Mesendoderm (in vitro differentiated cells): Measurements from ENCODE around the gene EBF3.

Experiments
- DNase-seq: peaks from one replicate; pipeline ENCODE4 v3.0.0; 2013
- H2AK5ac ChIP-seq: 2 replicates; pipeline ENCODE4 v1.6.1; 2013; ENCODE audit warnings: low read length, inconsistent platforms
- H2BK120ac ChIP-seq: 2 replicates; pipeline ENCODE4 v1.6.1; 2013; ENCODE audit warnings: low read depth, mild to moderate bottlenecking, low read length, moderate library complexity, mixed read lengths
- H2BK15ac ChIP-seq: replicated peaks from 2 replicates; pipeline ENCODE4 v1.6.1; 2013; ENCODE audit warnings: low read depth, mild to moderate bottlenecking, moderate library complexity
- H2BK5ac ChIP-seq: 2 replicates; pipeline ENCODE4 v1.6.1; 2013; ENCODE audit warnings: low read length, inconsistent platforms
- H3K18ac ChIP-seq: 2 replicates; pipeline ENCODE4 v1.6.1; 2013; ENCODE audit warnings: mild to moderate bottlenecking, low read length, mixed read lengths
- H3K23ac ChIP-seq: one replicate; pipeline ENCODE4 v1.6.1; 2013; ENCODE audit warnings: low read length
- H3K27ac ChIP-seq: 2 replicates; pipeline ENCODE4 v1.5.1; 2013; ENCODE audit warnings: low read depth, mild to moderate bottlenecking, inconsistent platforms, low read length, moderate library complexity
- H3K27me3 ChIP-seq: 2 replicates; pipeline ENCODE4 v1.6.1; 2013; ENCODE audit warnings: low read length, control low read depth, mild to moderate bottlenecking, inconsistent platforms; ENCODE audit not compliant: insufficient read depth, poor library complexity
- H3K36me3 ChIP-seq: 2 replicates; pipeline ENCODE4 v1.6.1; 2013; ENCODE audit warnings: low read length, inconsistent platforms; ENCODE audit not compliant: control insufficient read depth, insufficient read depth
- H3K4ac ChIP-seq: one replicate; pipeline ENCODE4 v1.6.1; 2013; ENCODE audit warnings: low read depth, mild to moderate bottlenecking, low read length, moderate library complexity
- H3K4me1 ChIP-seq: 2 replicates; pipeline ENCODE4 v1.6.1; 2013; ENCODE audit warnings: low read depth, low read length, inconsistent platforms; ENCODE audit not compliant: control insufficient read depth
- H3K4me2 ChIP-seq: 2 replicates; pipeline ENCODE4 v1.6.1; 2013; ENCODE audit warnings: low read length
- H3K4me3 ChIP-seq: 2 replicates; pipeline ENCODE4 v1.5.1; 2013; ENCODE audit warnings: mild to moderate bottlenecking, low read length
- H3K56ac ChIP-seq: one replicate; pipeline ENCODE4 v1.6.1; 2013; ENCODE audit warnings: low read length
- H3K79me1 ChIP-seq: 2 replicates; pipeline ENCODE4 v1.6.1; 2013; ENCODE audit warnings: low read length, inconsistent platforms
- H3K79me2 ChIP-seq: 2 replicates; pipeline ENCODE4 v1.6.1; 2013; ENCODE audit warnings: mild to moderate bottlenecking, low read length; ENCODE audit not compliant: control insufficient read depth, insufficient read depth
- H3K9ac ChIP-seq: 2 replicates; pipeline ENCODE4 v1.6.1; 2013; ENCODE audit warnings: low read length, inconsistent platforms
- H4K5ac ChIP-seq: one replicate; pipeline ENCODE4 v1.6.1; 2013; ENCODE audit warnings: low read length
- H4K8ac ChIP-seq: one replicate; pipeline ENCODE4 v1.6.1; 2013; ENCODE audit warnings: low read depth, mild to moderate bottlenecking, control low read depth, low read length, moderate library complexity
- WGBS: extraction: QIAGEN DNeasy Blood & Tissue Kit; methylation state at CpG from one replicate; pipeline ENCODE4 v1.1.7; 2013; ENCODE audit warnings: low lambda C conversion rate, missing lambda C conversion rate; ENCODE audit not compliant: insufficient coverage; ENCODE audit errors: extremely low coverage; 5-methylcytosine and 5-hydroxymethylcytosine counted together

EBF3 gene

DNA sequence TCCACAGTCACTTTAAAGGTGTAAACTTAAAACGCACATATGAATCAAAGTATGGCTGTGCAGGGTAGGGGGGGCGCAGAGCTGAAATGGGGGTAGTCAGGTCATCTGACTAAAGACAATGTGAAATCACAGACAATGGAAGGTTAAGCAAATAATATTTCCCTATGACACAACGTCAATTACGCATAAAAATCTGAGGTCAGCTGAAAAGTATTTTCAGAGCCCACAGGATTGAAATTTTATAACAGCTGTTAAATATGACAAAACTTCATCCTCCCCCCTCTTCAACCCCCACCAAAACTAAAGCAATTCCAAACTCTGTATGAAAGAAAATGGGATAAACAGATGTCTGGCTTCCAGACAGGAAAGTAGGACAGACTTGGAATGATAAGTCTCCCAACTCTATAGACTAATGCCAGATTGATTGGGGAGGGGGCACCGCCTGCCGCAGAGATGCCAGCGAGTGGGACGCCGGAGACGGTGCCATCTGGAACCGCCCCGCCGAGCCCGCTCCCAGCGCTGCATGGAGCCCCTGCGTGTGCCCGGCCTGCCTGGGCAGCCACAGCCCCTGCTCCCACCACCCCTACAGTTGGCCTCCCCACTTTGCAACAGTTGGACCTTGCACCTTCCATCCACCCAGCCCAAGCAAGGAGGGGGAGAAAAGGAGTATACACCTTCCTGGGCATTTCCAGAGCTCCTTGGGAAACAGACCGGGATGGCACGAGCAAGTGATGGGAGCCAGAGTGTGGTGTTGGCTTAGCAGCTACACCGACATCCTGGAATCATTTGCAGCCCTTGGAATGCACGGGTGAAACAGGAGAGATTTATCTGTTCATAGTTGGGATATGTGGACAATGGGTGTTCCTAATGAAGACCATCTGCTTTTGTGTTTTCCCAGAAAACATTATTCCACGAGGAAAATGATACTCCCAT, 10.7 kb downstream of the EBF3 start:
- no CpG with 5 or more reads among the region's 22 CpGs for WGBS
- peaks cover 8% of the 10 kb centered on the region for H3K4me1 ChIP-seq
- no peaks in the 10 kb centered on the region for H3K36me3 ChIP-seq
- H4K8ac ChIP-seq = no peak overlapping the region
- H3K9ac ChIP-seq = no peak overlapping the region
- no peak overlapping the region for H3K4me2 ChIP-seq
- no peak overlapping the region for H3K4ac ChIP-seq
- no peak overlapping the region for H3K56ac ChIP-seq
- H2BK120ac ChIP-seq = no peak overlapping the region
- H4K5ac ChIP-seq = no peak overlapping the region
- no peak overlapping the region for H2BK5ac ChIP-seq
- no peaks in the 10 kb centered on the region for H3K79me2 ChIP-seq
- H3K23ac ChIP-seq = no peak overlapping the region
- H2BK15ac ChIP-seq = no peak overlapping the region
- no peak for DNase-seq
- H3K18ac ChIP-seq = no peak overlapping the region
- no peak overlapping the region for H3K27ac ChIP-seq
- no peak overlapping the region for H2AK5ac ChIP-seq
- H3K4me3 ChIP-seq = no peak overlapping the region
- no peaks in the 10 kb centered on the region for H3K79me1 ChIP-seq
- H3K27me3 ChIP-seq = peaks cover 10% of the 10 kb centered on the region

DNA sequence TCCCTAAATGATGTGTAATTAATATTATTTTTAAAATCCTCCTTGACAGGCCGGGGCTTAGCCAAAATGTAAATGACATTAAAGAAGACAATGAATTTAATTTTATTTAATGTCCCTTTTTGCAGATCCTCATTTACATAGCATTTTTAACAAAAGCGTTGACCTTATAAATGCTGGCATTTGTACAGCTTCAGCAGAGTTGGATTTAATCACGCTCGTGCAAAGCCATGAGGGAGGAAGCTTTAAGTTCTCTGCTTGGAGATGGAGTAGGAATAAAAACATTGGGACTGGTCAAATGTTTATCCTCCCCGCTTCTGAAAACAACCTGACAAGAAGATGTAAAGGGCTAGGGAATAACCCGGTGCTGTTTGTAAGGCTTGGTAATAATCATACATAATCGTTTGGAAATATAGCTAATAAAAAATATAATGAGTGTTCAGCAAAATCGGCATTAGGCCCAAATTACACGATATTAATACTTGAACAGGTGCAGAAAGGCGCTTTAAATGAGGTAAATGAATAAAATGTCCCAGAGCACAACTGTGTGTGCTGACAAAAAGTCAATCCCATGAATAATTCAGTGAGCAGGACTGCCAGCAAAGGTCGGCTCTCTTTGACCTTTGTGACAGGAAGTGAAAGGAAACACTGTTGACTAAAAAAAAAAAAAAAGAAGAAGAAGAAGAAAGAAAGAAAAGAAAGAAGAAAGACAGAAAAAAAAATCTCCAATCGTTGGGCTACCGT, 11.5 kb downstream of the EBF3 start:
- H3K79me1 ChIP-seq = no peaks in the 10 kb centered on the region
- H3K4me2 ChIP-seq = no peak overlapping the region
- no CpG with 5 or more reads among the region's 13 CpGs for WGBS
- no peak overlapping the region for H2AK5ac ChIP-seq
- no peak overlapping the region for H3K4ac ChIP-seq
- H3K27ac ChIP-seq = no peak overlapping the region
- DNase-seq = no peak
- no peaks in the 10 kb centered on the region for H3K36me3 ChIP-seq
- peaks cover 8% of the 10 kb centered on the region for H3K4me1 ChIP-seq
- no peaks in the 10 kb centered on the region for H3K79me2 ChIP-seq
- H2BK15ac ChIP-seq = no peak overlapping the region
- no peak overlapping the region for H3K9ac ChIP-seq
- H3K18ac ChIP-seq = no peak overlapping the region
- no peak overlapping the region for H4K5ac ChIP-seq
- H3K23ac ChIP-seq = no peak overlapping the region
- no peak overlapping the region for H3K56ac ChIP-seq
- no peak overlapping the region for H2BK5ac ChIP-seq
- H3K4me3 ChIP-seq = no peak overlapping the region
- peaks cover 7% of the 10 kb centered on the region for H3K27me3 ChIP-seq
- H4K8ac ChIP-seq = no peak overlapping the region
- no peak overlapping the region for H2BK120ac ChIP-seq

DNA sequence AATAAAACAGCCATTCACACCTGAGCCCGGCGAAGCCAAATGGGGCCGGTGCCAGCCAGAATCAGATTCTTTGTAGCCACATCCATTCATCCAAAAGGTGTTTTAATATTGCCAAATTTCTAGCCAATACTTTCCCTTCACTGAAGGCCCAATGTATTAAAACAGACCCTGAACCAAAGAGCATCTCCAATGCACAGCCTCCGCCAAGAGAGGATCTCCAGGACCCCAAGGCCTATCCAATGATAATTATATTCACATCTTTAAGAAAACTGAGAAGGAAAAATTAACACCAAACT, 12.2 kb downstream of the EBF3 start:
- Histone ChIP-seq H3K4me3 (no peak overlapping the region), H3K4ac (no peak overlapping the region), H4K5ac (no peak overlapping the region), H3K27me3 (peaks cover 3% of the 10 kb centered on the region), H2AK5ac (no peak overlapping the region), H3K79me2 (no peaks in the 10 kb centered on the region), H3K4me2 (no peak overlapping the region), H3K79me1 (no peaks in the 10 kb centered on the region), H2BK120ac (no peak overlapping the region), H3K4me1 (peaks cover 6% of the 10 kb centered on the region), H2BK5ac (no peak overlapping the region), H2BK15ac (no peak overlapping the region), H3K36me3 (no peaks in the 10 kb centered on the region), H3K27ac (no peak overlapping the region), H4K8ac (no peak overlapping the region), H3K9ac (no peak overlapping the region), H3K56ac (no peak overlapping the region), H3K18ac (no peak overlapping the region), H3K23ac (no peak overlapping the region)
- DNase-seq = no peak
- WGBS = no CpG with 5 or more reads among the region's 4 CpGs

DNA sequence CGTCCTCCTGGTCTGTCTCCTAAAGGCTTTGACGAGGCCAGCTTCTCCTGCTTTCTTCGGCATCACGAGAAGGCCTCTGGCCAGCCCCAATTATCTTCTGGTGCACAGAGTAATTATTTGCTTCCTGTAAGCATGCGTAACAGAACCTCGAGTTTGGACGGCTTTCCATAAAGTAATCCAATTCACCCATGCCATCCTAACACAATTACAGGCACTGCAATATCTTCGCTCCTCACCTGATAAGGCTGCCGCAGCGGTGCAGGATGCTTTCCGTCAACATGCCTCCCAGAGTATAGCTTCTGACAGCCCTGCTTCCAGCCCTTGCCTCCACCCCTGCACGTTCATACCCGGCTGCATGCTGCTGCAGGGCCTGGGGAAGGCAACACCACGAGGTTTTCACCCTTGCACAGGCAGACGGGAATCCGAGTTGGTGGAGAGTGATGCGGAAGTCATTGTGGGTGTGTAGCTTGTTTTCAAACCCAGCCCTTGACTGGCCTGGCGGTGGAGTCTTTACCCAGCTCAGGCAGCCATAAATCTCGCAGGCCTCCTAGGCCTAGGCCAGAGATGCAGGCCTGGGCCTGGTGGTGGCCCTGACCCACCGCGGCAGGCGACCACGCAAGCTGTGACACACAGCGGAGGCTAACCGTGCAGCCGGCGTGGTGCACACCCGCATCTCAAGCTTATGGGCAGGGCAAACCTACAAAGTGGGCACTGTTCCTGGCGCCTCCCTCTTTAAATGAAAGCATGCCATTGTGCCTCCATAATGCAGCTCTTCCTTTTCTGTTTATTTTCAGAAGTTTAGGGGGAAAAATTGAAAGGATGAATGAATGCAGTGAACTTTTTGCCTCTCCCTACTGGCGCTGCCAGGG, 12.7 kb downstream of the EBF3 start:
- no peak overlapping the region for H3K4me2 ChIP-seq
- H3K23ac ChIP-seq = no peak overlapping the region
- H3K4me1 ChIP-seq = peaks cover 4% of the 10 kb centered on the region
- H3K4ac ChIP-seq = no peak overlapping the region
- no peaks in the 10 kb centered on the region for H3K36me3 ChIP-seq
- DNase-seq = no peak
- no peak overlapping the region for H2BK120ac ChIP-seq
- no peak overlapping the region for H3K56ac ChIP-seq
- no peak overlapping the region for H2BK15ac ChIP-seq
- H2BK5ac ChIP-seq = no peak overlapping the region
- no peak overlapping the region for H4K5ac ChIP-seq
- peaks cover 2% of the 10 kb centered on the region for H3K27me3 ChIP-seq
- H3K79me2 ChIP-seq = no peaks in the 10 kb centered on the region
- no peak overlapping the region for H4K8ac ChIP-seq
- whole genome bisulfite sequencing = no CpG with 5 or more reads among the region's 30 CpGs
- no peak overlapping the region for H3K4me3 ChIP-seq
- no peaks in the 10 kb centered on the region for H3K79me1 ChIP-seq
- H3K9ac ChIP-seq = no peak overlapping the region
- no peak overlapping the region for H2AK5ac ChIP-seq
- no peak overlapping the region for H3K27ac ChIP-seq
- no peak overlapping the region for H3K18ac ChIP-seq

DNA sequence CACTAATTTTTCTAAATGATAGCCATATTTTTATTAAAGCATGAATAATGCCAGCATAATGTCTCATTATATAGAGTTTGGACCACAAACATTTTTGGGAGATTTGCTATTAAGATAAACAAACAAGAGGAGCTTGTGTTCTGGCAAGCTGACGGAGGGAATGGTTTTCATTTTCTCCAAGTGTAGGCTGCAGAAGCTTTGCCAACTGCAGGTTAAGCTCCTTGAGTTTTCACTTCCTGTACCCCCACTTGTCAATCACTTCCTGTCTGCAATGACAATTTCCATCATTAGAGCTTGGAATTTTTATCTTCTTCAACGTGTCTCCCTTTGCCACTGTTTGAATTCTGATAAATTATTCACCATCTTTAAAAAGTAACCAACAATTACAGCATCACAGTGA, 13.4 kb downstream of the EBF3 start:
- DNase-seq = no peak
- H3K9ac ChIP-seq = no peak overlapping the region
- H4K8ac ChIP-seq = no peak overlapping the region
- H3K4me2 ChIP-seq = no peak overlapping the region
- no CpG with 5 or more reads among the region's 2 CpGs for WGBS
- no peak overlapping the region for H4K5ac ChIP-seq
- H2BK120ac ChIP-seq = no peak overlapping the region
- H3K27me3 ChIP-seq = no peaks in the 10 kb centered on the region
- H3K79me1 ChIP-seq = no peaks in the 10 kb centered on the region
- no peak overlapping the region for H2AK5ac ChIP-seq
- H3K56ac ChIP-seq = no peak overlapping the region
- no peak overlapping the region for H3K18ac ChIP-seq
- H3K4me1 ChIP-seq = peaks cover 4% of the 10 kb centered on the region
- H3K4me3 ChIP-seq = no peak overlapping the region
- no peak overlapping the region for H3K23ac ChIP-seq
- no peak overlapping the region for H3K4ac ChIP-seq
- H2BK15ac ChIP-seq = no peak overlapping the region
- H3K36me3 ChIP-seq = no peaks in the 10 kb centered on the region
- no peaks in the 10 kb centered on the region for H3K79me2 ChIP-seq
- H3K27ac ChIP-seq = no peak overlapping the region
- no peak overlapping the region for H2BK5ac ChIP-seq
